ENCODE results near the gene COL24A1. TPM values are rescaled to one million over a fixed set of nuclear protein-coding genes. Genes with fewer than 3 reads are reported as not detected.

COL24A1 gene
- total and polyA plus RNA-seq, 7 donors: 0.03 to 1.3 (median 0.13) TPM

GRCh38 chr1:86155051-86155806 is 1.3 kb downstream of the COL24A1 start:
- intact Hi-C loops (cut with DNase I): loop anchor here in 1 of 2 donors (10.0 kb wide), 2 partner anchors 90 to 200 kb away; no protein-coding TSS in a partner anchor
- peak; percentile 38 to 50 (median 44) for ATAC-seq
- H3K27ac ChIP-seq: no peak overlapping the region

GRCh38 chr1:86154571-86155050 is 2.0 kb downstream of the COL24A1 start:
- no peak for DNase-seq
- H3K4me3 ChIP-seq: peak overlapping the region; percentile 72
- 55 to 62% (median 55%) methylated on average over 18 to 20 of the region's 20 CpGs for WGBS, 3 donors

More at GRCh38 chr1:86155051-86155806, 1.3 kb downstream of the COL24A1 start:
- H3K4me1 ChIP-seq: no peaks in the 10 kb centered on the region
- TF ChIP-seq, protein P1, sequence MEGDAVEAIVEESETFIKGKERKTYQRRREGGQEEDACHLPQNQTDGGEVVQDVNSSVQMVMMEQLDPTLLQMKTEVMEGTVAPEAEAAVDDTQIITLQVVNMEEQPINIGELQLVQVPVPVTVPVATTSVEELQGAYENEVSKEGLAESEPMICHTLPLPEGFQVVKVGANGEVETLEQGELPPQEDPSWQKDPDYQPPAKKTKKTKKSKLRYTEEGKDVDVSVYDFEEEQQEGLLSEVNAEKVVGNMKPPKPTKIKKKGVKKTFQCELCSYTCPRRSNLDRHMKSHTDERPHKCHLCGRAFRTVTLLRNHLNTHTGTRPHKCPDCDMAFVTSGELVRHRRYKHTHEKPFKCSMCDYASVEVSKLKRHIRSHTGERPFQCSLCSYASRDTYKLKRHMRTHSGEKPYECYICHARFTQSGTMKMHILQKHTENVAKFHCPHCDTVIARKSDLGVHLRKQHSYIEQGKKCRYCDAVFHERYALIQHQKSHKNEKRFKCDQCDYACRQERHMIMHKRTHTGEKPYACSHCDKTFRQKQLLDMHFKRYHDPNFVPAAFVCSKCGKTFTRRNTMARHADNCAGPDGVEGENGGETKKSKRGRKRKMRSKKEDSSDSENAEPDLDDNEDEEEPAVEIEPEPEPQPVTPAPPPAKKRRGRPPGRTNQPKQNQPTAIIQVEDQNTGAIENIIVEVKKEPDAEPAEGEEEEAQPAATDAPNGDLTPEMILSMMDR (IDR thresholded peaks at IDR 0.05): no peak
- no peaks in the 10 kb centered on the region for H3K27me3 ChIP-seq (ENCODE audit: insufficient read depth in 3 of 3, low read length in 2 of 3)
- no peaks in the 10 kb centered on the region for H3K9me3 ChIP-seq
- WGBS, 3 donors: 6 to 10% (median 8%) methylated on average over 34 to 43 of the region's 43 CpGs
- no peaks in the 10 kb centered on the region for H3K36me3 ChIP-seq (ENCODE audit: insufficient read depth in 1 of 2, low read depth in 1 of 2)
- peak; percentile 17 to 46 for DNase-seq
- peak overlapping the region; percentile 72 for H3K4me3 ChIP-seq

GRCh38 chr1:86153836-86154235 is 2.7 kb downstream of the COL24A1 start:
- TF ChIP-seq, protein P1 (IDR thresholded peaks at IDR 0.05): no peak
- H3K27ac ChIP-seq: no peak overlapping the region
- no peak overlapping the region for H3K4me3 ChIP-seq
- H3K4me1 ChIP-seq: no peaks in the 10 kb centered on the region
- no peaks in the 10 kb centered on the region for H3K36me3 ChIP-seq (ENCODE audit: insufficient read depth in 1 of 2, low read depth in 1 of 2)
- H3K27me3 ChIP-seq (ENCODE audit: insufficient read depth in 3 of 3, low read length in 2 of 3): no peaks in the 10 kb centered on the region
- H3K9me3 ChIP-seq: no peaks in the 10 kb centered on the region
- intact Hi-C loops (cut with DNase I): loop anchor here in 1 of 2 donors (10.0 kb wide), 2 partner anchors 91 to 201 kb away; no protein-coding TSS in a partner anchor
- ATAC-seq (no peak), DNase-seq (no peak)
- WGBS, 3 donors: 95 to 96% (median 96%) methylated on average over 6 of the region's 6 CpGs

More at GRCh38 chr1:86154571-86155050, 2.0 kb downstream of the COL24A1 start:
- no peaks in the 10 kb centered on the region for H3K9me3 ChIP-seq
- no peaks in the 10 kb centered on the region for H3K36me3 ChIP-seq (ENCODE audit: insufficient read depth in 1 of 2, low read depth in 1 of 2)
- no peak overlapping the region for H3K27ac ChIP-seq
- TF ChIP-seq, protein P1 (IDR thresholded peaks at IDR 0.05): no peak
- intact Hi-C loops (cut with DNase I): loop anchor here in 1 of 2 donors (10.0 kb wide), 2 partner anchors 90 to 200 kb away; no protein-coding TSS in a partner anchor
- no peaks in the 10 kb centered on the region for H3K4me1 ChIP-seq
- H3K27me3 ChIP-seq (ENCODE audit: insufficient read depth in 3 of 3, low read length in 2 of 3): no peaks in the 10 kb centered on the region
- no peak for ATAC-seq

GRCh38 chr1:86152887-86153286 is 3.7 kb downstream of the COL24A1 start:
- Histone ChIP-seq H3K36me3 (ENCODE audit: insufficient read depth in 1 of 2, low read depth in 1 of 2) (no peaks in the 10 kb centered on the region), H3K9me3 (no peaks in the 10 kb centered on the region), H3K27ac (no peak overlapping the region), H3K4me3 (no peak overlapping the region), H3K27me3 (ENCODE audit: insufficient read depth in 3 of 3, low read length in 2 of 3) (no peaks in the 10 kb centered on the region), H3K4me1 (no peaks in the 10 kb centered on the region)
- intact Hi-C loops (cut with DNase I): loop anchor here in 1 of 2 donors (10.0 kb wide), 2 partner anchors 92 to 202 kb away; no protein-coding TSS in a partner anchor
- ATAC-seq: no peak
- TF ChIP-seq, protein P1 (IDR thresholded peaks at IDR 0.05): no peak
- 81 to 86% (median 84%) methylated on average over 1 of the region's 1 CpG for WGBS, 3 donors
- DNase-seq: no peak

Data from psoas muscle (tissue), 8 donors.